HepG2 (cell line): ENCODE data around the gene ENO2. TPM values are rescaled to one million over a fixed set of nuclear protein-coding genes. Genes with fewer than 3 reads are reported as not detected.

Experiments
- EEA1 ChIP-seq: sonication (generic); formaldehyde crosslinking; IDR thresholded peaks from 2 replicates; pipeline ENCODE4 v1.5.1; 2020; ENCODE audit warnings: mild to moderate bottlenecking, missing genetic modification reagents, borderline replicate concordance
- MXI1 ChIP-seq: IDR thresholded peaks from 3 replicates; pipeline ENCODE4 v1.6.1; 2012; ENCODE audit warnings: low read depth, low read length, inconsistent platforms, borderline replicate concordance
- NFRKB ChIP-seq: fragments of 450-650 bp; IDR thresholded peaks from 2 replicates; pipeline ENCODE4 v1.6.1; 2017
- NR2C2 ChIP-seq: sonication (generic); formaldehyde crosslinking; IDR thresholded peaks from 2 replicates; pipeline ENCODE4 v1.4.0; 2020; ENCODE audit warnings: missing genetic modification reagents, mild to moderate bottlenecking, moderate library complexity, borderline replicate concordance
- RFX1 ChIP-seq: fragments of 450-650 bp; IDR thresholded peaks from 2 replicates; pipeline ENCODE4 v1.6.1; 2017
- RXRA ChIP-seq: sonication (generic); formaldehyde crosslinking; IDR thresholded peaks from 2 replicates; pipeline ENCODE4 v1.5.1; 2020; ENCODE audit warnings: missing genetic modification reagents
- ZBTB7A ChIP-seq: sonication (generic); formaldehyde crosslinking; IDR thresholded peaks from 2 replicates; pipeline ENCODE4 v1.8.0; 2022; ENCODE audit warnings: mild to moderate bottlenecking, missing genetic modification reagents
- ZBTB7B ChIP-seq: sonication (generic); formaldehyde crosslinking; IDR thresholded peaks from 2 replicates; pipeline ENCODE4 v1.4.0; 2020; ENCODE audit warnings: missing genetic modification reagents
- ZNF251 ChIP-seq: sonication (generic); formaldehyde crosslinking; IDR thresholded peaks from 2 replicates; pipeline ENCODE4 v1.9.0; 2021; ENCODE audit warnings: mild to moderate bottlenecking, missing genetic modification reagents
- ZNF563 ChIP-seq: sonication (generic); formaldehyde crosslinking; IDR thresholded peaks from 2 replicates; pipeline ENCODE4 v1.8.0; 2022; ENCODE audit warnings: mild to moderate bottlenecking, moderate library complexity, missing genetic modification reagents
- ZNF777 ChIP-seq: sonication (generic); formaldehyde crosslinking; IDR thresholded peaks from 2 replicates; pipeline ENCODE4 v1.4.0; 2020; ENCODE audit warnings: missing genetic modification reagents
- ZNF83 ChIP-seq: sonication (generic); formaldehyde crosslinking; IDR thresholded peaks from 2 replicates; pipeline ENCODE4 v1.4.0; 2020; ENCODE audit warnings: missing genetic modification reagents, mild to moderate bottlenecking, borderline replicate concordance
- ZSCAN22 ChIP-seq: sonication (generic); formaldehyde crosslinking; IDR thresholded peaks from 2 replicates; pipeline ENCODE4 v1.4.0; 2020; ENCODE audit warnings: mild to moderate bottlenecking, missing genetic modification reagents
- polyA plus RNA-seq, 8 experiments: library from polyadenylated mRNA; depleted of rRNA in 3 of 8; stranded (reverse) in 7 of 8; unstranded in 1 of 8; fragments of >200 nt; fragmentation: Illumina TruSeq in 4 of 8; extraction: Trizol in 4 of 8; gene quantifications; 2 replicates each; pipeline versions ENCODE4 v1.2.1 to v1.2.3, GENCODE V29; 2011 to 2016; ENCODE audit warnings: low read depth in 4 of 8, missing spikeins in 1 of 8, mixed read lengths in 1 of 8; ENCODE audit not compliant: insufficient read depth in 1 of 8
- total RNA-seq, 5 experiments: library from RNA; depleted of rRNA; stranded (reverse); fragments of >200 nt; fragmentation: Illumina TruSeq; extraction: Trizol; gene quantifications; 2 replicates each; pipeline ENCODE4 v1.2.3, GENCODE V29; 2016; ENCODE audit warnings: low read depth in 1 of 5
- TF ChIP-seq, protein P1 (sequence below): sonication (generic); formaldehyde crosslinking; IDR thresholded peaks from 2 replicates; pipeline ENCODE4 v1.4.0; 2020; ENCODE audit warnings: missing genetic modification reagents
- TF ChIP-seq, protein P2 (sequence below): sonication (generic); formaldehyde crosslinking; IDR thresholded peaks from 2 replicates; pipeline ENCODE4 v1.5.0; 2020; ENCODE audit warnings: missing genetic modification reagents, mild to moderate bottlenecking, borderline replicate concordance
- TF ChIP-seq, protein P3 (sequence below): sonication (generic); formaldehyde crosslinking; conservative IDR thresholded peaks from 2 replicates; pipeline ENCODE4 v1.4.0; 2020; ENCODE audit warnings: mild to moderate bottlenecking, missing genetic modification reagents, moderate library complexity
- TF ChIP-seq, protein P4 (sequence below): sonication (generic); formaldehyde crosslinking; IDR thresholded peaks from 2 replicates; pipeline ENCODE4 v1.4.0; 2020; ENCODE audit warnings: missing genetic modification reagents
- TF ChIP-seq, protein P5 (sequence below): sonication (generic); formaldehyde crosslinking; IDR thresholded peaks from 2 replicates; pipeline ENCODE4 v1.5.0; 2020; ENCODE audit warnings: missing genetic modification reagents

The ENO2 gene
- total and polyA plus RNA-seq, 2 of the 13 experiments (the other 11 are each of a cell fraction or from before 2014, with no cell fraction given), result 19.3 to 136 TPM

DNA sequence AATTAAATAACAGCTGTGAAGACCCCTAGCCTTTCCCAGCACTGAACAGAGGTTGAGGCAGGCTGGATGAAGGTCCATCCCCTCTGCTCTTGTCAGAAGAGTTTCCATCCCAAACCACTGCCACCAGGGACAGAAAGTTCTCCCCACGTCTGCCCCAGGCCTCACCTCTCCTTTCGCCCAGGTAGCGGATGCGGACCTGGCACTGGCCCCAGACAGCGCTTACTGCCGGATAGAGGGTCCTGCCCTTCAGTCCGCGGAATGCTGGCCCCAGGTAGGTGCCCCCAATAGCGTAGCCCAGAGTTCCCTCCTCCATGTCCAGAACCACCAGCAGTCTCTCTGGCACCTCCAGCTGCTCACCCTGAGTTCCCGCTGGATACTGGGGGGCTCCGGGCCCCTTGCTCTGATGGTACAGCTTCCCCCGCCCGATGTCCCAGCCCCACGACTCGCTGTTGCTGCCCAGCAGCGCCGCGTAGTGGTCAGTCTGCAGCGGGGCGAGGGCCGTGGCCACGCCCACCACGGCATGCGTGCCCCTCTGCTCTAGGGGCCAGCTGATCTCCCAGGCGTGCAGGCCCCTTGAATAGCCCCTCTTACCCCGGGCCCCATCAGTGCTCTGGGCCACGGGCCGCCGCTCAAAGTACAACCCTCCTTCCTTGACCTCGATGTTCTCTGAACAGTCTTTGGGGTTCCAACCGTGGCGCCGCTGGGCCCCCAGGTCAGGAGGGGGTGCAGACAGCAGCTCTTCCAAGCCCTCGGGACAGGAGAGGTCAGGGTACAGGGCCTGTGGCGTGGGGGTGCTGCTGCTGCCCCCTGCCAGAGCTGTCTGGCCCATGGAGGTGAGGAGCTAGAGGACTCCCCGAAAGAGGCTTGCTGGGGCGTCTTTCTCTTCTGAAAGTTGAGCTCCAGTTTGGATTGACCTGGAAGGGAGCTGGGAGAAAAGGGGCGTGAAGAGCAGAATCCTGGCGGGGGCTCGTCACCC, 42.0 kb upstream of the ENO2 start (continued):
- TF ChIP-seq ZBTB7A, result peak; percentile 95
- TF ChIP-seq ZNF563 (CRISPR knock-in tag), result peak; percentile 76
- peak; percentile 60; the same call in 1 of the 2 replicates for TF ChIP-seq NR2C2 (CRISPR knock-in tag)
- TF ChIP-seq ZNF83 (CRISPR knock-in tag), result no peak
- no peak for TF ChIP-seq EEA1 (CRISPR knock-in tag)
- peak; percentile 31; the same call in 1 of the 2 replicates for TF ChIP-seq ZSCAN22 (CRISPR knock-in tag)
- TF ChIP-seq, protein P1, sequence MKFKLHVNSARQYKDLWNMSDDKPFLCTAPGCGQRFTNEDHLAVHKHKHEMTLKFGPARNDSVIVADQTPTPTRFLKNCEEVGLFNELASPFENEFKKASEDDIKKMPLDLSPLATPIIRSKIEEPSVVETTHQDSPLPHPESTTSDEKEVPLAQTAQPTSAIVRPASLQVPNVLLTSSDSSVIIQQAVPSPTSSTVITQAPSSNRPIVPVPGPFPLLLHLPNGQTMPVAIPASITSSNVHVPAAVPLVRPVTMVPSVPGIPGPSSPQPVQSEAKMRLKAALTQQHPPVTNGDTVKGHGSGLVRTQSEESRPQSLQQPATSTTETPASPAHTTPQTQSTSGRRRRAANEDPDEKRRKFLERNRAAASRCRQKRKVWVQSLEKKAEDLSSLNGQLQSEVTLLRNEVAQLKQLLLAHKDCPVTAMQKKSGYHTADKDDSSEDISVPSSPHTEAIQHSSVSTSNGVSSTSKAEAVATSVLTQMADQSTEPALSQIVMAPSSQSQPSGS (CRISPR knock-in tag), result peak; percentile 25; the same call in 1 of the 2 replicates
- TF ChIP-seq RXRA, result peak; percentile 71; the same call in 1 of the 2 replicates
- TF ChIP-seq, protein P2, sequence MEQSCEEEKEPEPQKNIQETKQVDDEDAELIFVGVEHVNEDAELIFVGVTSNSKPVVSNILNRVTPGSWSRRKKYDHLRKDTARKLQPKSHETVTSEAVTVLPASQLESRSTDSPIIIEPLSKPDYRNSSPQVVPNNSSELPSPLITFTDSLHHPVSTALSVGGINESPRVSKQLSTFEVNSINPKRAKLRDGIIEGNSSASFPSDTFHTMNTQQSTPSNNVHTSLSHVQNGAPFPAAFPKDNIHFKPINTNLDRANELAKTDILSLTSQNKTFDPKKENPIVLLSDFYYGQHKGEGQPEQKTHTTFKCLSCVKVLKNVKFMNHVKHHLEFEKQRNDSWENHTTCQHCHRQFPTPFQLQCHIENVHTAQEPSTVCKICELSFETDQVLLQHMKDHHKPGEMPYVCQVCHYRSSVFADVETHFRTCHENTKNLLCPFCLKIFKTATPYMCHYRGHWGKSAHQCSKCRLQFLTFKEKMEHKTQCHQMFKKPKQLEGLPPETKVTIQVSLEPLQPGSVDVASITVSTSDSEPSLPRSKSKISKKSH, result peak; percentile 62; the same call in 1 of the 2 replicates
- TF ChIP-seq, protein P3, sequence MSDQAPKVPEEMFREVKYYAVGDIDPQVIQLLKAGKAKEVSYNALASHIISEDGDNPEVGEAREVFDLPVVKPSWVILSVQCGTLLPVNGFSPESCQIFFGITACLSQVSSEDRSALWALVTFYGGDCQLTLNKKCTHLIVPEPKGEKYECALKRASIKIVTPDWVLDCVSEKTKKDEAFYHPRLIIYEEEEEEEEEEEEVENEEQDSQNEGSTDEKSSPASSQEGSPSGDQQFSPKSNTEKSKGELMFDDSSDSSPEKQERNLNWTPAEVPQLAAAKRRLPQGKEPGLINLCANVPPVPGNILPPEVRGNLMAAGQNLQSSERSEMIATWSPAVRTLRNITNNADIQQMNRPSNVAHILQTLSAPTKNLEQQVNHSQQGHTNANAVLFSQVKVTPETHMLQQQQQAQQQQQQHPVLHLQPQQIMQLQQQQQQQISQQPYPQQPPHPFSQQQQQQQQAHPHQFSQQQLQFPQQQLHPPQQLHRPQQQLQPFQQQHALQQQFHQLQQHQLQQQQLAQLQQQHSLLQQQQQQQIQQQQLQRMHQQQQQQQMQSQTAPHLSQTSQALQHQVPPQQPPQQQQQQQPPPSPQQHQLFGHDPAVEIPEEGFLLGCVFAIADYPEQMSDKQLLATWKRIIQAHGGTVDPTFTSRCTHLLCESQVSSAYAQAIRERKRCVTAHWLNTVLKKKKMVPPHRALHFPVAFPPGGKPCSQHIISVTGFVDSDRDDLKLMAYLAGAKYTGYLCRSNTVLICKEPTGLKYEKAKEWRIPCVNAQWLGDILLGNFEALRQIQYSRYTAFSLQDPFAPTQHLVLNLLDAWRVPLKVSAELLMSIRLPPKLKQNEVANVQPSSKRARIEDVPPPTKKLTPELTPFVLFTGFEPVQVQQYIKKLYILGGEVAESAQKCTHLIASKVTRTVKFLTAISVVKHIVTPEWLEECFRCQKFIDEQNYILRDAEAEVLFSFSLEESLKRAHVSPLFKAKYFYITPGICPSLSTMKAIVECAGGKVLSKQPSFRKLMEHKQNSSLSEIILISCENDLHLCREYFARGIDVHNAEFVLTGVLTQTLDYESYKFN (CRISPR knock-in tag), result peak; percentile 63
- 0 out of 2 replicates have a peak, but pooled peaks have one; percentile 34 for TF ChIP-seq ZNF251 (CRISPR knock-in tag)
- peak; percentile 94; the same call in 2 of the 3 replicates for TF ChIP-seq MXI1
- TF ChIP-seq, protein P4, sequence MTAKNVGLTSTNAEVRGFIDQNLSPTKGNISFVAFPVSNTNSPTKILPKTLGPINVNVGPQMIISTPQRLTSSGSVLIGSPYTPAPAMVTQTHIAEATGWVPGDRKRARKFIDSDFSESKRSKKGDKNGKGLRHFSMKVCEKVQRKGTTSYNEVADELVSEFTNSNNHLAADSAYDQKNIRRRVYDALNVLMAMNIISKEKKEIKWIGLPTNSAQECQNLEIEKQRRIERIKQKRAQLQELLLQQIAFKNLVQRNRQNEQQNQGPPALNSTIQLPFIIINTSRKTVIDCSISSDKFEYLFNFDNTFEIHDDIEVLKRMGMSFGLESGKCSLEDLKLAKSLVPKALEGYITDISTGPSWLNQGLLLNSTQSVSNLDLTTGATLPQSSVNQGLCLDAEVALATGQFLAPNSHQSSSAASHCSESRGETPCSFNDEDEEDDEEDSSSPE, result peak; percentile 39; the same call in 1 of the 2 replicates
- peak; percentile 97 for TF ChIP-seq ZBTB7B (CRISPR knock-in tag)
- TF ChIP-seq, protein P5, sequence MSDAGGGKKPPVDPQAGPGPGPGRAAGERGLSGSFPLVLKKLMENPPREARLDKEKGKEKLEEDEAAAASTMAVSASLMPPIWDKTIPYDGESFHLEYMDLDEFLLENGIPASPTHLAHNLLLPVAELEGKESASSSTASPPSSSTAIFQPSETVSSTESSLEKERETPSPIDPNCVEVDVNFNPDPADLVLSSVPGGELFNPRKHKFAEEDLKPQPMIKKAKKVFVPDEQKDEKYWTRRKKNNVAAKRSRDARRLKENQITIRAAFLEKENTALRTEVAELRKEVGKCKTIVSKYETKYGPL (CRISPR knock-in tag), result 0 out of 2 replicates have a peak, but pooled peaks have one; percentile 51
- no peak for TF ChIP-seq RFX1
- no peak for TF ChIP-seq NFRKB
- peak; percentile 38; the same call in 1 of the 2 replicates for TF ChIP-seq ZNF777 (CRISPR knock-in tag)
